Subcutaneous adipose tissue (tissue), 4 donors: ENCODE results near the gene ADK. TPM values are rescaled to one million over a fixed set of nuclear protein-coding genes. Genes with fewer than 3 reads are reported as not detected.

Experiments
- total RNA-seq, 4 donors: library from RNA; depleted of rRNA; stranded (reverse); fragments of >200 nt; gene quantifications; one replicate each; pipeline ENCODE4 v1.1.0, GENCODE V29; 2016
- TF ChIP-seq, protein P1 (sequence below): fragments of 450-650 bp; IDR thresholded peaks from one replicate; pipeline ENCODE4 v1.5.1; 2016; ENCODE audit warnings: low read depth, mild to moderate bottlenecking, control low read depth, antibody characterized with exemption, moderate library complexity

ADK gene
- total RNA-seq, 4 donors from 2014 or later, result 21.7 to 52.2 (median 38.8) TPM

DNA sequence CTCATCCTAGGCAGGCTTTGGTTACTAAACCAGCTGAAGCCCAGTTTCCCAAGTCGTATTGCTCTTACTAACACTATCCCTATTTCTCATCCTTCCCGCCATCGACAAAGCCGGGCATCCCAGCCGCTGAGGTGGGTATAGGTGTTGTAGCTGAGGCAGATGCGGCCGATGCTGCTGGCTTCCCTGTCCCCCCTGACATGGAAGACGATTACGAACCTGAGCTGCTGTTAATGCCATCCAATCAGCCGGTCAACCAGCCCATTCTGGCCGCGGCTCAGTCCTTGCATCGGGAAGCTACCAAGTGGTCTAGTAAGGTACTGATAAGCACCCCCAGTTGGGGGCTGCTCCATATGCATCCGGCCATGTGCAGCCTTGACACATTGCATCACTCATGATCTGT is 39.2 kb upstream of the ADK start:
- TF ChIP-seq, protein P1, sequence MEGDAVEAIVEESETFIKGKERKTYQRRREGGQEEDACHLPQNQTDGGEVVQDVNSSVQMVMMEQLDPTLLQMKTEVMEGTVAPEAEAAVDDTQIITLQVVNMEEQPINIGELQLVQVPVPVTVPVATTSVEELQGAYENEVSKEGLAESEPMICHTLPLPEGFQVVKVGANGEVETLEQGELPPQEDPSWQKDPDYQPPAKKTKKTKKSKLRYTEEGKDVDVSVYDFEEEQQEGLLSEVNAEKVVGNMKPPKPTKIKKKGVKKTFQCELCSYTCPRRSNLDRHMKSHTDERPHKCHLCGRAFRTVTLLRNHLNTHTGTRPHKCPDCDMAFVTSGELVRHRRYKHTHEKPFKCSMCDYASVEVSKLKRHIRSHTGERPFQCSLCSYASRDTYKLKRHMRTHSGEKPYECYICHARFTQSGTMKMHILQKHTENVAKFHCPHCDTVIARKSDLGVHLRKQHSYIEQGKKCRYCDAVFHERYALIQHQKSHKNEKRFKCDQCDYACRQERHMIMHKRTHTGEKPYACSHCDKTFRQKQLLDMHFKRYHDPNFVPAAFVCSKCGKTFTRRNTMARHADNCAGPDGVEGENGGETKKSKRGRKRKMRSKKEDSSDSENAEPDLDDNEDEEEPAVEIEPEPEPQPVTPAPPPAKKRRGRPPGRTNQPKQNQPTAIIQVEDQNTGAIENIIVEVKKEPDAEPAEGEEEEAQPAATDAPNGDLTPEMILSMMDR, result no peak

DNA sequence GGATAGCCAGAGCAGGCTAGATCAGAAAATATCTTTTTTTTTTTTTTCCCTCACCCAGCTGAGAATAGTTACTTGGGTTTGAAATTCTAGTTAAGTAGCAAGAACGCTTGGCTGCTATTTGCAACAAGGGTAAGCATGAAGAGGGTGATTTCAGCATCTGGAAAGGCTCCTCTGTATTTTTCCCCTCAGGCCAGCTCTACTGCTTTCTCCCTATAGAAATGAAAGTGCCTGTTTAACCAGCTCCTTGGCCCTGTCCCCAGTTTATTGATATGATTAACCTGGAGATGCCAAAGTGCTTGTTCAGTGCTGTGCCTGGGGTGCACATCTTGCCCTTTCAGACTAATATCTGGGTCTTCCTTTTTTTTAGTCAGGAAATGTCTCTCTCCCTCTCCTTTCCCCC is 37.5 kb upstream of the ADK start:
- TF ChIP-seq, protein P1, result no peak

DNA sequence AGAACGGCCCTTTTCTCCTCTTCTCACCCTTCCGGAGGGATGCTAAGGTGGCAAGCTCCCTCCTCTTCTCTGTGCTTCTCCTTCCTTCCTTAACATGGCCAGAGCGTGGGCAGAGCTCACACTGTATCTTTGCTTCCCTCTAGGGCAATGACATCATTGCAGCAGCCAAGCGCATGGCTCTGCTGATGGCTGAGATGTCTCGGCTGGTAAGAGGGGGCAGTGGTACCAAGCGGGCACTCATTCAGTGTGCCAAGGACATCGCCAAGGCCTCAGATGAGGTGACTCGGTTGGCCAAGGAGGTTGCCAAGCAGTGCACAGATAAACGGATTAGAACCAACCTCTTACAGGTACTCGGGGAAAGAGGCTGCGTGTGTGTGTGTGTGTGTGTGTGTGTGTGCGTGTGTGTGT is 37.0 kb upstream of the ADK start:
- TF ChIP-seq, protein P1, result no peak

DNA sequence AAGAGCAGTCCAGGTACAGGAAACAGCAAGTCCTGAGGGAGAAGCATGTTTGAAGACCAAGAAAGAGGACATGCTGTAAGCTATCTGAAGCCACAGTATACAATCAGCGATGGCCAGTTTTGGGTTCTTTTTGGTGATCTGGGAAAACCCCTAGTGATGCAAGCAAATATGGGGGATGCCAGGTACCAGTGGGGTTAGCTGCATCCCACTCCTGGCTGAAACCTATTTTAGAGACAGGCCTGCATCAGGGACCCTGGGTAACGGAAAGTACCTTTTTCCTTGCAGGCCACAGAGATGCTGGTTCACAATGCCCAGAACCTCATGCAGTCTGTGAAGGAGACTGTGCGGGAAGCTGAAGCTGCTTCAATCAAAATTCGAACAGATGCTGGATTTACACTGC is 33.3 kb upstream of the ADK start:
- TF ChIP-seq, protein P1, result no peak

DNA sequence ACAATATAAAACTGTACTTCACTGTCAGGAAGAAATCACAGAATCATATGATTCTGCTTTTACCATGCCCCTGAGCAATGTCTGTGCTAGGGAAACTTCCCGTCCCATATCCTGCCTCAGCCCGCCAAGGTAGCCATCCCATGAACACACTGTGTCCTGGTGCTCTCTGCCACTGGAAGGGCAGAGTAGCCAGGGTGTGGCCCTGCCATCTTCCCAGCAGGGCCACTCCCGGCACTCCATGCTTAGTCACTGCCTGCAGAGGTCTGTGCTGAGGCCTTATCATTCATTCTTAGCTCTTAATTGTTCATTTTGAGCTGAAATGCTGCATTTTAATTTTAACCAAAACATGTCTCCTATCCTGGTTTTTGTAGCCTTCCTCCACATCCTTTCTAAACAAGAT is 32.2 kb upstream of the ADK start:
- TF ChIP-seq, protein P1, result no peak

DNA sequence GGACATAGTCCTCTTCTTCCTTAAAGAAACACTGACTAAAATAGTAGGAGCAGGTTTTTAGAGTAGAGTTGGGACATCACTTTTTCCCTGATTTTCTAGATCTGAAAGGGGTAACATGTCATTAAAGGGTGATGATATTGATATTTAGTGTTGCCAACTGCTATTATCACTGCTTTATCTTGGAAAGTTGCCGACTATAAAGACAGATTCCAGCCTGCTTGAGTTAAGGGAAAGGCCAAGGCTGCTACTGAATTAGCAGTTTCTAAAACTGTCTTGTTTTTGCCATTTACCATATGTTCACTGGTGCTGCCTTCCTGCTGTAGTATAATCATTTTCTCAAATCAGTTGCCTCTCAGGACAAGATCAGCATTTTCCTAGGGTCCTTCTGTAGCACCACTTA is 30.1 kb upstream of the ADK start:
- TF ChIP-seq, protein P1, result no peak

DNA sequence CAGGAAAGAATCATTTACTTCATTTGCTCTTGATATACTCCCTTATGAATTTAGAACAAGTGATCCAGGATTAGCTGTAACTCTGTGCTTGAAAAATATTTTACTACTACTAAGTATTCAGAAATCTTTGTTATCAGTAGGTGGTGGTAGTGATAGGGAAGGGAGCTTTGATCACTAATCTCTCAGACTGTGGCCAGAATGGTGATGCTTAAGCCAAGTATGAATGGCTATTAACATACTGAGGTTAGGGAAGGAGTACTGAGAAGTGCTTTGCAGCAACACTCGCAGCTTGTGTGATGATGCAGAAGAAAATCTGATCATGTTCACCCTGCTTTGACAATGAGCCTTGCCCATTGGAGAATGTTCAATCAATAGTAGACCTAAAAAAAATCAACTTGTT is 29.7 kb upstream of the ADK start:
- TF ChIP-seq, protein P1, result no peak
